G401 (cell line): Measurements from ENCODE around the gene ROMO1. TPM values are rescaled to one million over a fixed set of nuclear protein-coding genes. Genes with fewer than 3 reads are reported as not detected.
"Not testable (repeated sequence)": the region's sequence is repeated elsewhere in the genome, so short reads cannot be mapped to it uniquely, and the experiment has no call there.

ENCODE experiments used
- DNase-seq: peaks from one replicate; pipeline ENCODE4 v3.0.0-alpha.2; 2015; ENCODE audit warnings: low spot score
- in situ Hi-C: cut with HindIII; loops from 2 replicates; pipeline ENCODE4 v1.10.0; 2016; ENCODE audit warnings: low sequenced_read_pairs, mixed read lengths
- total RNA-seq: library from RNA; depleted of rRNA; stranded (reverse); fragments of >200 nt; shearing (Covaris generic); gene quantifications from 2 replicates; pipeline ENCODE4 v1.2.3, GENCODE V29; 2014

The ROMO1 gene
- total RNA-seq, 1 experiment from 2014 or later: 152 TPM

GRCh38 chr20:35706591-35707529 lies 7.7 kb downstream of the ROMO1 start:
- in situ Hi-C loops, DNase-seq: not testable (repeated sequence)

DNA sequence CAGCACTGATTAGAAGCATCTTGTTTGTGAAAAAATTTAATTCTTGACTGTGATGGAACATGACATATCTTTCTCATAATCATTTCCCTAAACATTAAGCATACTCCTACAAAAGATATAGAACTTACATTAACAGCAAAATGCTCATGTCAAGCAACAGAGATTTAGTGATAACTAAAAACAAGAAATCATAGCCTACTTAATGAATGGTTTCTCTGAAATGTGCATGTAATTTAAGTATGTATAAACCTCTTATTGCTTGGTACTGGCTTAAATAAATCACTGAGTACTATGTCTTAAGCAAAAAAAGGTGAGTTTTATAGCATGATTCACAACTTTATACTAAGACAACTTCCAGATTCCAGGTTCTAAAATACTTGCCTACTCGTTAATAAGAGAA lies 9.3 kb downstream of the ROMO1 start:
- in situ Hi-C loops: no loop called here
- no peak for DNase-seq

DNA sequence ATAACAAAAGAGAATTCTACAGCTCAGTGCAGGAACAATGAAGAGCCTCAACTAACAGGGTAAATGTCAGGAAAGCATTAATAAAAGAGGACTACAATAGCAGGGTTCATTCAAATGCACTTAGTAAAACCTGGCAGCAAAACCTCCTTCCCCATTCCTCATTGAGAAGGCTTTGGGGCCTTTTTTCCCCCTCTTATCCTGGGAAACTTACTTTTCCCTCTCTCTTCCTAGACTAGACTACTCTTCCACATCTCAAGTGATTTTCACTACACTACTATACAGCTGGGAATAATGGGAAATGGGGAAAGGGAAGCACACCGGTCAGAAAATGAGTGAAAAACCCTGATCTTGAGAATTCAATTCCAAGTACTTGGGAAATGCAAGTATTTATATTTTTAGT lies 10.1 kb downstream of the ROMO1 start:
- no peak for DNase-seq
- in situ Hi-C loops: no loop called here

DNA sequence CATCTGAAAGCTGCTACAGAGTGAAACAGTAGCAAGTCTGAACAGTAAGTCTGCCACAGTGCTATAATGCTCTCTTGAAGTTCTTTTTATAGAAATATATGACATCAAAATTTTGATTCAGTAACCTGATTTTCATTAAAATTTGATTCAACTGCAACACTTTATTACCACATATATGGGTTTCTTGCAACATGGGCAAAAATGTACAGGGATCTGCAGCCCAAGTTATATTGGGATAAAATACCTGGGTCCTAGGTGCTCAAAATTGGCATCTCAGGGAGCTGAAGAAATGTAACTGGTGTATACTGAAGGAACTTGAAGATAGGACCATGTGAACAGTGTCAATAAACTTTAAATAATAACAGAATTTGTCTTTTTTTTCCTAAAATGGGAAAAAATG lies 10.8 kb downstream of the ROMO1 start:
- no peak for DNase-seq
- in situ Hi-C loops: no loop called here

- DNase-seq: no peak
- in situ Hi-C loops: no loop called here
These were observed 11.8 kb downstream of the ROMO1 start for GRCh38 chr20:35710884-35711587.

- in situ Hi-C loops: no loop called here
- no peak for DNase-seq
These were observed 12.5 kb downstream of the ROMO1 start for GRCh38 chr20:35711588-35712209.

GRCh38 chr20:35713120-35713519 lies 13.9 kb downstream of the ROMO1 start:
- DNase-seq, in situ Hi-C loops: not testable (repeated sequence)

- DNase-seq: no peak
- in situ Hi-C loops: no loop called here
These were observed 14.9 kb downstream of the ROMO1 start for GRCh38 chr20:35714127-35714526.

DNA sequence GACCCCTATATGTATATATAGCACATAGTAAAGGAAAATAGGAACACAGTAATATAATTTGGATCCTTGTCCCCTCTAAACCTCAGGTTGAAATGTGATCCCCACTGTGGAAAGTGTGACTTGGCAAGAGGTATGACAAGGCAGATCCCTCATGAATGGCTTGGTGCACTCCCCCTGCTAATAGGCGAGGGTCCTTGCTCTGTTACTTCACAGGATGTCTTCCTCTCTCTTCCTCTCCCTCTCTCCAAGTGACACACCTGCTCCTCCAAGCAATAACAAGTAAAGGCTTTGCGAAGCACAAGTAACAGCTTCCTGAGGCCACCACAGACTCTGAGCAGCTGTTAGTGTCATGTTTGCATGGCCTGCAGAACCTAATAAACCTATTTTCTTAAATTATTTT lies 16.4 kb downstream of the ROMO1 start:
- no peak for DNase-seq
- in situ Hi-C loops: no loop called here

DNA sequence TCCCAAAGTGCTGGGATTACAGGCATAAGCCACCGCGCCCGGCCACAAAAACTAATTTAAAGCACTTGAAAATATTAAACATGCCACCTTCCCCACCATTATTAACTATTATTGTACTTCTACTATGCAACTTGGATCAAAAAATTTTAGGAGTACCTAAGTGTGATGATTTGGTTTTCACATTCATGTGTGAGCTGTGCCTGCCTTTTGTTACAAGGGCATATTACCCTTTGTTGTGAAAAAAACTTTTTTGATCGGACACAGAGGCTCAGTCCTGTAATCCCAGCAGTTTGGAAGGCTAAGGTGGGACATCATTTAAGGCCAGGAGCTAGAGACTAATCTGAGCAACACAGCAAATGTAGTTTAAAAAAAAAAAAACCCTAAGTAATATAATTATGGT lies 17.1 kb downstream of the ROMO1 start:
- in situ Hi-C loops: no loop called here
- no peak for DNase-seq

DNA sequence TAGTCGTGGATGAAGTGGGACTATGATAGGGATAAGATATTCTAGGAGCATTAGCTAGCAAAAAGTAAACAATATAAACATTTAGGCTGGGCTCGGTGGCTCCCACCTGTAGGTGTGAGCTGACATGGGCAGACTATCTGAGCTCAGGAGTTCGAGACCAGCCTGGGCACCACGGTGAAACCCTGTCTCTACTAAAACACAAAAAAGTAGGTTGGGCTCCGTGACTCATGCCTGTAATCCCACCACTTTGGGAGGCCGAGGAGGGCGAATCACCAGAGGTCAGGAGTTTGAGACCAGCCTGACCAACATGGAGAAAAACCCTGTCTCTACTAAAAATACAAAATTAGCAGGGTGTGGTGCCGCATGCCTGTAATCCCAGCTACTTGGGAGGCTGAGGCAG lies 19.1 kb downstream of the ROMO1 start:
- DNase-seq, in situ Hi-C loops: not testable (repeated sequence)

- DNase-seq: no peak
- in situ Hi-C loops: no loop called here
These were observed 19.9 kb downstream of the ROMO1 start for GRCh38 chr20:35718972-35719635.

GRCh38 chr20:35719717-35720116 lies 20.5 kb downstream of the ROMO1 start:
- no peak for DNase-seq

GRCh38 chr20:35720165-35721123 lies 21.2 kb downstream of the ROMO1 start:
- in situ Hi-C loops: no loop called here
- DNase-seq: no peak

More at GRCh38 chr20:35719717-35720116, 20.5 kb downstream of the ROMO1 start:
- in situ Hi-C loops: no loop called here

DNA sequence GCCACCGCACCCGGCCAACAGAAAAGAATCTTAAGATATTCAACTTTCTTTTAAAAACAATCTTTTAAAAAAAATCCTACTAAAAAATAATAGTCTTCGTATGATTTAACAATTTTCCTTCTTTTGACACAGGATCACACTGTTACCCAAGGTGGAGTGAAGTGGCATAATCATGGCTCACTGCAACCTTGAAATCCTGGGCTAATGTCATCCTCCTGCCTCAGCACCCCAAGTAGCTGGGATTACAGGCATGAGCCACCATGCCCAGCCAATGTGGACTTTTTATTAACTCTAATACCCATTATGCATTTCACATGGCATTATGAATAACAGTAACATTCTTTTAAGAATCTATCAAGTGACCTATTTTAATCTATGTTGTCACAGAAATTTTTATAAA lies 22.0 kb downstream of the ROMO1 start:
- DNase-seq: no peak
- in situ Hi-C loops: no loop called here

DNA sequence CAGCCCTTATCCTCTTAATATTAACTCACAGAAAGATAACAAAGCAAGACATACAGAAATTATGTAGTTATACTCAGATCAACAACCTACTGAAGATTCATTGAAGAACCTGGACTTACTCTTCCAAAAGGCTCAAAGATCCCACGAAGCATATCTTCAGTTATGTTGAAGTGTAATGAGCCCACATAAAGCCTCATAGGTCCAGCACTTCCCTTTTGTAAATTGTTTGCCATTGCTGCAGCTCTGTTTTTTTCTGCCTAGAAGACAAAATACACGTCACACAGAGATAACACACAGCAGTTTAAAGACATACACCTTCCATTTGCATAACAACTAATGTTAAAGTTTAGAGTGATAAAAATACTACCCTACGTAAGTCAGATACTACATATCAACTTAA lies 22.4 kb downstream of the ROMO1 start:
- in situ Hi-C loops: no loop called here
- no peak for DNase-seq

- in situ Hi-C loops, DNase-seq: not testable (repeated sequence)
These were observed 24.1 kb downstream of the ROMO1 start for GRCh38 chr20:35723275-35723639.

GRCh38 chr20:35723652-35724320 lies 24.6 kb downstream of the ROMO1 start:
- not testable (repeated sequence) for DNase-seq

More at GRCh38 chr20:35723652-35724320, 24.6 kb downstream of the ROMO1 start:
- in situ Hi-C loops: not testable (repeated sequence)
